GM03348 (cell line): ENCODE data around the gene TNFSF11.

Experiments used
- DNase-seq: peaks from one replicate; pipeline ENCODE4 v3.0.0; 2012; ENCODE audit warnings: low spot score

Gene TNFSF11

DNA sequence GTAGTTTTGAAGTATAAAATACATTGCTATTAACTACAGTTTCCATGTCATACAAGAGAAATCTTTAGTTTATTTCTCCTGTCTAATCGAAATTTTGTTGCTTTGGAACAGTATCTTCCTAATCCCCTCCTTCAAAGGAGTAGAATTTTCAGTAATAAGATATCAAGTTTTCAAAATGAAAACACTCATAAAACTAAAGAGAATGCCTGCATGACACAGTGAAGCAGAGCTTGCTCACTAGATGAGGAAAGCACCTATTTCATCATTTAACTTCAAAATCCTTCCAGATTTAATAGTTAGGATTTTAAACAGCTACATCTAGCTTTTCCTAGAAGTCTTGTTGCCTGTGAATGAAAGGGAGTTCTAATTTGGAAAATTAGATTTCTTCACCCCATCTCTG lies 80.8 kb downstream of the TNFSF11 start:
- no peak for DNase-seq

DNA sequence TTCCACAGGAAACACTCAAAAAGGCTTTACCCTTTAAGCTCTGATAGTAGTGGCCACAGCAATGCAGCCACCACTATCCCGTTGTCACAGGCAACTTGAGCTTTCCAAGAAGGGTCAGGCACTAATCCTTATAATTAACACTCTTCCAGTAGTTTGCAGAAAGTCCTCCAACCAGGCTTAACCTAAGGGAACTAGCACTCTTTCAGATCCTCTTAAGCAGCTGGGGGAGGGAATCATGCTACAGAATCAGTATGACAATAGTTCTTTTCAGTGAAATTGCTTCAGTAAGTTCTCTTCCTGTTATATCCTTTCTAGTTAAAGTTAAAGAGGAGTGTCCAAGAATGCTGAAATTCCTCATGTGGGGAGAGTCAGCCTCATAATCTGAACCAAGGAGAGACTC lies 82.2 kb downstream of the TNFSF11 start:
- no peak for DNase-seq

DNA sequence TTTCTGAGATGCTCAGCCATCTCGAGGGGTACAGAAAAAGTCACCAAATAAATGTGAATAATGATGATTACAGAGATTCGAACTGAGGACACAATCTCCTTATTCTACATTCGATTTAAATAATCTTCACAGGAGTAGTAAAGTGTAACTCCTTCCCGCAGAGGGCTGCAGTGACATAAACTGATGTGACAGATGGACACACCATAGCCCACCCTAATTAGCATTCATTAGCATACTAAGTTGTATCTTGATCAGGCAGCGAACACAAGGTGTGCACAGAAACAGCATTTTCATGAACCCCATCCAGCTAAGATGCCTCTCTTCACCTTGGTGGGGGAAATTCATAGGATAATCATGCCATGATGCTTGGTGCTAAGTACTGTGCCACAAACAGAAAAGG lies 83.0 kb downstream of the TNFSF11 start:
- DNase-seq = no peak
